Duodenal mucosa (tissue), 2 donors: Measurements from ENCODE around the gene MAN1C1.

Experiments
- H3K27ac ChIP-seq: one replicate; pipeline ENCODE4 v1.7.0; 2013; ENCODE audit warnings: low read depth, low read length
- H3K27me3 ChIP-seq, 2 donors: one replicate each; pipeline ENCODE4 v1.7.0; 2013; ENCODE audit warnings: low read length in 2 of 2, control low read depth in 1 of 2; ENCODE audit not compliant: insufficient read depth in 2 of 2, control insufficient read depth in 1 of 2
- H3K36me3 ChIP-seq, 2 donors: one replicate each; pipeline ENCODE4 v1.7.0; 2013; ENCODE audit warnings: low read length in 2 of 2, control low read depth in 1 of 2; ENCODE audit not compliant: insufficient read depth in 2 of 2, control insufficient read depth in 1 of 2
- H3K4me1 ChIP-seq, 2 donors: one replicate each; pipeline ENCODE4 v1.7.0; 2013; ENCODE audit warnings: low read length in 2 of 2, control low read depth in 1 of 2; ENCODE audit not compliant: insufficient read depth in 2 of 2, control insufficient read depth in 1 of 2
- H3K4me3 ChIP-seq, 2 donors: one replicate each; pipeline ENCODE4 v1.7.0; 2013; ENCODE audit warnings: low read length in 2 of 2, low read depth in 1 of 2
- H3K9ac ChIP-seq, 2 donors: one replicate each; pipeline ENCODE4 v1.7.0; 2013; ENCODE audit warnings: low read length in 2 of 2, low read depth in 1 of 2
- H3K9me3 ChIP-seq, 2 donors: one replicate each; pipeline ENCODE4 v1.7.0; 2013; ENCODE audit warnings: low read length in 2 of 2, control low read depth in 1 of 2; ENCODE audit not compliant: control insufficient read depth in 1 of 2

The MAN1C1 gene

GRCh38 chr1:25758466-25759070, 142.0 kb downstream of the MAN1C1 start:
- Histone ChIP-seq H3K4me1 (no peaks in the 10 kb centered on the region), H3K4me3 (no peak overlapping the region), H3K36me3 (no peaks in the 10 kb centered on the region), H3K9me3 (no peaks in the 10 kb centered on the region), H3K27ac (no peak overlapping the region), H3K27me3 (peaks cover 0 to 7% of the 10 kb centered on the region in 2 donors), H3K9ac (no peak overlapping the region)

- H3K4me3 ChIP-seq: no peak overlapping the region
- no peak overlapping the region for H3K27ac ChIP-seq
- H3K27me3 ChIP-seq: peaks cover 0 to 7% of the 10 kb centered on the region in 2 donors
- no peaks in the 10 kb centered on the region for H3K9me3 ChIP-seq
- H3K9ac ChIP-seq: no peak overlapping the region
- H3K4me1 ChIP-seq: no peaks in the 10 kb centered on the region
- H3K36me3 ChIP-seq: no peaks in the 10 kb centered on the region
Measured at GRCh38 chr1:25760122-25760719, 143.6 kb downstream of the MAN1C1 start.

- H3K4me3 ChIP-seq: no peak overlapping the region
- no peak overlapping the region for H3K27ac ChIP-seq
- H3K9ac ChIP-seq: no peak overlapping the region
- no peaks in the 10 kb centered on the region for H3K36me3 ChIP-seq
- peaks cover 0 to 7% of the 10 kb centered on the region in 2 donors for H3K27me3 ChIP-seq
- no peaks in the 10 kb centered on the region for H3K9me3 ChIP-seq
- no peaks in the 10 kb centered on the region for H3K4me1 ChIP-seq
Measured at GRCh38 chr1:25760871-25761270, 144.3 kb downstream of the MAN1C1 start.

GRCh38 chr1:25763493-25763892, 146.9 kb downstream of the MAN1C1 start:
- Histone ChIP-seq H3K27me3 (peaks cover 0 to 1% of the 10 kb centered on the region in 2 donors), H3K36me3 (no peaks in the 10 kb centered on the region), H3K9ac (no peak overlapping the region), H3K4me1 (peaks cover 0 to 4% of the 10 kb centered on the region in 2 donors), H3K9me3 (no peaks in the 10 kb centered on the region), H3K4me3 (no peak overlapping the region), H3K27ac (no peak overlapping the region)

GRCh38 chr1:25765136-25765922, 148.7 kb downstream of the MAN1C1 start:
- Histone ChIP-seq H3K27ac (no peak overlapping the region), H3K36me3 (peaks cover 0 to 6% of the 10 kb centered on the region in 2 donors), H3K9ac (no peak overlapping the region), H3K4me1 (peaks cover under 1 to 4% of the 10 kb centered on the region in 2 donors), H3K27me3 (no peaks in the 10 kb centered on the region), H3K9me3 (no peaks in the 10 kb centered on the region), H3K4me3 (no peak overlapping the region)

GRCh38 chr1:25765923-25766589, 149.5 kb downstream of the MAN1C1 start:
- peaks cover 7 to 8% of the 10 kb centered on the region in 2 donors for H3K4me1 ChIP-seq
- no peaks in the 10 kb centered on the region for H3K27me3 ChIP-seq
- H3K4me3 ChIP-seq: no peak overlapping the region
- no peak overlapping the region for H3K27ac ChIP-seq
- no peaks in the 10 kb centered on the region for H3K9me3 ChIP-seq
- H3K36me3 ChIP-seq: peaks cover 0 to 6% of the 10 kb centered on the region in 2 donors
- no peak overlapping the region for H3K9ac ChIP-seq

GRCh38 chr1:25766721-25767436, 150.3 kb downstream of the MAN1C1 start:
- H3K9me3 ChIP-seq: no peaks in the 10 kb centered on the region
- H3K36me3 ChIP-seq: peaks cover 0 to 6% of the 10 kb centered on the region in 2 donors
- H3K4me1 ChIP-seq: peaks cover 14 to 16% of the 10 kb centered on the region in 2 donors
- no peak overlapping the region for H3K9ac ChIP-seq
- H3K27ac ChIP-seq: no peak overlapping the region
- no peaks in the 10 kb centered on the region for H3K27me3 ChIP-seq
- no peak overlapping the region for H3K4me3 ChIP-seq

GRCh38 chr1:25767437-25767770, 150.8 kb downstream of the MAN1C1 start:
- peaks cover 14 to 16% of the 10 kb centered on the region in 2 donors for H3K4me1 ChIP-seq
- no peaks in the 10 kb centered on the region for H3K27me3 ChIP-seq
- H3K4me3 ChIP-seq: no peak overlapping the region
- H3K27ac ChIP-seq: no peak overlapping the region
- no peaks in the 10 kb centered on the region for H3K9me3 ChIP-seq
- H3K9ac ChIP-seq: no peak overlapping the region
- H3K36me3 ChIP-seq: peaks cover 0 to 10% of the 10 kb centered on the region in 2 donors

- peaks cover 0 to 12% of the 10 kb centered on the region in 2 donors for H3K36me3 ChIP-seq
- no peak overlapping the region for H3K9ac ChIP-seq
- peaks cover 23 to 25% of the 10 kb centered on the region in 2 donors for H3K4me1 ChIP-seq
- no peak overlapping the region for H3K4me3 ChIP-seq
- no peaks in the 10 kb centered on the region for H3K9me3 ChIP-seq
- H3K27ac ChIP-seq: no peak overlapping the region
- H3K27me3 ChIP-seq: no peaks in the 10 kb centered on the region
Measured at GRCh38 chr1:25768999-25769398, 152.4 kb downstream of the MAN1C1 start.
